ENCODE results near the gene GDE1. TPM values are rescaled to one million over a fixed set of nuclear protein-coding genes. Genes with fewer than 3 reads are reported as not detected.

The GDE1 gene
- total and polyA plus RNA-seq, 9 of the 15 experiments (the other 6 are each of a cell fraction or from before 2014, with no cell fraction given): 18.8 to 40.5 (median 22.3) TPM

GRCh38 chr16:19458722-19459379 lies 63.0 kb downstream of the GDE1 start (continued):
- TF ChIP-seq, protein P1, sequence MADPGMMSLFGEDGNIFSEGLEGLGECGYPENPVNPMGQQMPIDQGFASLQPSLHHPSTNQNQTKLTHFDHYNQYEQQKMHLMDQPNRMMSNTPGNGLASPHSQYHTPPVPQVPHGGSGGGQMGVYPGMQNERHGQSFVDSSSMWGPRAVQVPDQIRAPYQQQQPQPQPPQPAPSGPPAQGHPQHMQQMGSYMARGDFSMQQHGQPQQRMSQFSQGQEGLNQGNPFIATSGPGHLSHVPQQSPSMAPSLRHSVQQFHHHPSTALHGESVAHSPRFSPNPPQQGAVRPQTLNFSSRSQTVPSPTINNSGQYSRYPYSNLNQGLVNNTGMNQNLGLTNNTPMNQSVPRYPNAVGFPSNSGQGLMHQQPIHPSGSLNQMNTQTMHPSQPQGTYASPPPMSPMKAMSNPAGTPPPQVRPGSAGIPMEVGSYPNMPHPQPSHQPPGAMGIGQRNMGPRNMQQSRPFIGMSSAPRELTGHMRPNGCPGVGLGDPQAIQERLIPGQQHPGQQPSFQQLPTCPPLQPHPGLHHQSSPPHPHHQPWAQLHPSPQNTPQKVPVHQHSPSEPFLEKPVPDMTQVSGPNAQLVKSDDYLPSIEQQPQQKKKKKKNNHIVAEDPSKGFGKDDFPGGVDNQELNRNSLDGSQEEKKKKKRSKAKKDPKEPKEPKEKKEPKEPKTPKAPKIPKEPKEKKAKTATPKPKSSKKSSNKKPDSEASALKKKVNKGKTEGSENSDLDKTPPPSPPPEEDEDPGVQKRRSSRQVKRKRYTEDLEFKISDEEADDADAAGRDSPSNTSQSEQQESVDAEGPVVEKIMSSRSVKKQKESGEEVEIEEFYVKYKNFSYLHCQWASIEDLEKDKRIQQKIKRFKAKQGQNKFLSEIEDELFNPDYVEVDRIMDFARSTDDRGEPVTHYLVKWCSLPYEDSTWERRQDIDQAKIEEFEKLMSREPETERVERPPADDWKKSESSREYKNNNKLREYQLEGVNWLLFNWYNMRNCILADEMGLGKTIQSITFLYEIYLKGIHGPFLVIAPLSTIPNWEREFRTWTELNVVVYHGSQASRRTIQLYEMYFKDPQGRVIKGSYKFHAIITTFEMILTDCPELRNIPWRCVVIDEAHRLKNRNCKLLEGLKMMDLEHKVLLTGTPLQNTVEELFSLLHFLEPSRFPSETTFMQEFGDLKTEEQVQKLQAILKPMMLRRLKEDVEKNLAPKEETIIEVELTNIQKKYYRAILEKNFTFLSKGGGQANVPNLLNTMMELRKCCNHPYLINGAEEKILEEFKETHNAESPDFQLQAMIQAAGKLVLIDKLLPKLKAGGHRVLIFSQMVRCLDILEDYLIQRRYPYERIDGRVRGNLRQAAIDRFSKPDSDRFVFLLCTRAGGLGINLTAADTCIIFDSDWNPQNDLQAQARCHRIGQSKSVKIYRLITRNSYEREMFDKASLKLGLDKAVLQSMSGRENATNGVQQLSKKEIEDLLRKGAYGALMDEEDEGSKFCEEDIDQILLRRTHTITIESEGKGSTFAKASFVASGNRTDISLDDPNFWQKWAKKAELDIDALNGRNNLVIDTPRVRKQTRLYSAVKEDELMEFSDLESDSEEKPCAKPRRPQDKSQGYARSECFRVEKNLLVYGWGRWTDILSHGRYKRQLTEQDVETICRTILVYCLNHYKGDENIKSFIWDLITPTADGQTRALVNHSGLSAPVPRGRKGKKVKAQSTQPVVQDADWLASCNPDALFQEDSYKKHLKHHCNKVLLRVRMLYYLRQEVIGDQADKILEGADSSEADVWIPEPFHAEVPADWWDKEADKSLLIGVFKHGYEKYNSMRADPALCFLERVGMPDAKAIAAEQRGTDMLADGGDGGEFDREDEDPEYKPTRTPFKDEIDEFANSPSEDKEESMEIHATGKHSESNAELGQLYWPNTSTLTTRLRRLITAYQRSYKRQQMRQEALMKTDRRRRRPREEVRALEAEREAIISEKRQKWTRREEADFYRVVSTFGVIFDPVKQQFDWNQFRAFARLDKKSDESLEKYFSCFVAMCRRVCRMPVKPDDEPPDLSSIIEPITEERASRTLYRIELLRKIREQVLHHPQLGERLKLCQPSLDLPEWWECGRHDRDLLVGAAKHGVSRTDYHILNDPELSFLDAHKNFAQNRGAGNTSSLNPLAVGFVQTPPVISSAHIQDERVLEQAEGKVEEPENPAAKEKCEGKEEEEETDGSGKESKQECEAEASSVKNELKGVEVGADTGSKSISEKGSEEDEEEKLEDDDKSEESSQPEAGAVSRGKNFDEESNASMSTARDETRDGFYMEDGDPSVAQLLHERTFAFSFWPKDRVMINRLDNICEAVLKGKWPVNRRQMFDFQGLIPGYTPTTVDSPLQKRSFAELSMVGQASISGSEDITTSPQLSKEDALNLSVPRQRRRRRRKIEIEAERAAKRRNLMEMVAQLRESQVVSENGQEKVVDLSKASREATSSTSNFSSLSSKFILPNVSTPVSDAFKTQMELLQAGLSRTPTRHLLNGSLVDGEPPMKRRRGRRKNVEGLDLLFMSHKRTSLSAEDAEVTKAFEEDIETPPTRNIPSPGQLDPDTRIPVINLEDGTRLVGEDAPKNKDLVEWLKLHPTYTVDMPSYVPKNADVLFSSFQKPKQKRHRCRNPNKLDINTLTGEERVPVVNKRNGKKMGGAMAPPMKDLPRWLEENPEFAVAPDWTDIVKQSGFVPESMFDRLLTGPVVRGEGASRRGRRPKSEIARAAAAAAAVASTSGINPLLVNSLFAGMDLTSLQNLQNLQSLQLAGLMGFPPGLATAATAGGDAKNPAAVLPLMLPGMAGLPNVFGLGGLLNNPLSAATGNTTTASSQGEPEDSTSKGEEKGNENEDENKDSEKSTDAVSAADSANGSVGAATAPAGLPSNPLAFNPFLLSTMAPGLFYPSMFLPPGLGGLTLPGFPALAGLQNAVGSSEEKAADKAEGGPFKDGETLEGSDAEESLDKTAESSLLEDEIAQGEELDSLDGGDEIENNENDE (IDR thresholded peaks at IDR 0.05; ENCODE audit: low read depth, low read length): no peak
- TF ChIP-seq ZNF76 (CRISPR knock-in tag; IDR thresholded peaks at IDR 0.05; ENCODE audit: borderline replicate concordance): no peak
- TF ChIP-seq LARP7 (IDR thresholded peaks at IDR 0.05): no peak
- TF ChIP-seq, protein P2, sequence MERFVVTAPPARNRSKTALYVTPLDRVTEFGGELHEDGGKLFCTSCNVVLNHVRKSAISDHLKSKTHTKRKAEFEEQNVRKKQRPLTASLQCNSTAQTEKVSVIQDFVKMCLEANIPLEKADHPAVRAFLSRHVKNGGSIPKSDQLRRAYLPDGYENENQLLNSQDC (CRISPR knock-in tag; IDR thresholded peaks at IDR 0.05): no peak
- no peak for TF ChIP-seq ADNP (tag; IDR thresholded peaks at IDR 0.05)
- TF ChIP-seq CEBPZ (IDR thresholded peaks at IDR 0.05; ENCODE audit: borderline replicate concordance, low read depth, low read length): no peak
- TF ChIP-seq, protein P3, sequence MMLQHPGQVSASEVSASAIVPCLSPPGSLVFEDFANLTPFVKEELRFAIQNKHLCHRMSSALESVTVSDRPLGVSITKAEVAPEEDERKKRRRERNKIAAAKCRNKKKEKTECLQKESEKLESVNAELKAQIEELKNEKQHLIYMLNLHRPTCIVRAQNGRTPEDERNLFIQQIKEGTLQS (IDR thresholded peaks at IDR 0.05): no peak
- TF ChIP-seq, protein P3 (CRISPR knock-in tag; conservative IDR thresholded peaks at IDR 0.05): no peak
